GM15510 (cell line): ENCODE measurements around the gene TUBB4B.

Experiments
- POLR2A ChIP-seq: IDR thresholded peaks from 3 replicates; pipeline ENCODE4 v1.6.1; 2011; ENCODE audit warnings: borderline replicate concordance; ENCODE audit not compliant: insufficient read length; ENCODE audit errors: extremely low read depth

TUBB4B gene

GRCh38 chr9:137228506-137228967 is 12.6 kb upstream of the TUBB4B start:
- no peak for TF ChIP-seq POLR2A

- no peak for TF ChIP-seq POLR2A
These were observed 11.9 kb upstream of the TUBB4B start for GRCh38 chr9:137228968-137229896.

GRCh38 chr9:137229903-137230704 is 11.0 kb upstream of the TUBB4B start:
- no peak for TF ChIP-seq POLR2A

GRCh38 chr9:137230705-137231371 is 10.2 kb upstream of the TUBB4B start, which contains the start of gene SLC34A3:
Gene SLC34A3, plus strand, starts transcription at chr9:137230901. Its CDS starts 802 bp downstream, at chr9:137231703.
- no peak for TF ChIP-seq POLR2A

- no peak for TF ChIP-seq POLR2A
These were observed 9.6 kb upstream of the TUBB4B start for GRCh38 chr9:137231372-137232039.

GRCh38 chr9:137232101-137232500 is 9.0 kb upstream of the TUBB4B start:
- TF ChIP-seq POLR2A, result no peak

GRCh38 chr9:137232510-137232909 is 8.6 kb upstream of the TUBB4B start:
- TF ChIP-seq POLR2A, result no peak

GRCh38 chr9:137233143-137233980 is 7.7 kb upstream of the TUBB4B start:
- TF ChIP-seq POLR2A, result no peak

GRCh38 chr9:137234055-137234697 is 6.9 kb upstream of the TUBB4B start:
- no peak for TF ChIP-seq POLR2A

GRCh38 chr9:137234758-137235423 is 6.2 kb upstream of the TUBB4B start:
- no peak for TF ChIP-seq POLR2A

GRCh38 chr9:137235424-137236237 is 5.5 kb upstream of the TUBB4B start:
- no peak for TF ChIP-seq POLR2A
